ENCODE measurements around the gene GPRIN1.

GPRIN1 gene

GRCh38 chr5:176608142-176608705 is 1.7 kb downstream of the GPRIN1 start:
- TF ChIP-seq YY1 (IDR thresholded peaks at IDR 0.05; ENCODE audit: low read depth) (no peak), EP300 (IDR thresholded peaks at IDR 0.05; ENCODE audit: borderline replicate concordance) (no peak), TAF1 (IDR thresholded peaks at IDR 0.05; ENCODE audit: low read depth) (no peak), REST (IDR thresholded peaks at IDR 0.05; ENCODE audit: low read depth) (no peak), TEAD4 (IDR thresholded peaks at IDR 0.05) (no peak), TCF12 (IDR thresholded peaks at IDR 0.05; ENCODE audit: low read depth) (no peak), MAX (IDR thresholded peaks at IDR 0.05) (no peak)

GRCh38 chr5:176606875-176607274 is 3.1 kb downstream of the GPRIN1 start:
- no peak for TF ChIP-seq CEBPB (IDR thresholded peaks at IDR 0.05)
- TF ChIP-seq NFIC (IDR thresholded peaks at IDR 0.05) = no peak
- TF ChIP-seq USF1 (IDR thresholded peaks at IDR 0.05) = no peak
- no peak for TF ChIP-seq EP300 (IDR thresholded peaks at IDR 0.05; ENCODE audit: borderline replicate concordance)
- TF ChIP-seq MAX (IDR thresholded peaks at IDR 0.05) = no peak
- TF ChIP-seq CREB1 (IDR thresholded peaks at IDR 0.05; ENCODE audit: low read depth) = no peak
- TF ChIP-seq RAD21 (IDR thresholded peaks at IDR 0.05; ENCODE audit: low read depth) = no peak
- no peak for TF ChIP-seq FOXM1 (IDR thresholded peaks at IDR 0.05; ENCODE audit: borderline replicate concordance, low read depth)
- TF ChIP-seq TEAD4 (IDR thresholded peaks at IDR 0.05) = no peak
- TF ChIP-seq TCF12 (IDR thresholded peaks at IDR 0.05; ENCODE audit: low read depth) = no peak
- no peak for TF ChIP-seq TAF1 (IDR thresholded peaks at IDR 0.05; ENCODE audit: low read depth)
- TF ChIP-seq REST (IDR thresholded peaks at IDR 0.05; ENCODE audit: low read depth) = no peak
- TF ChIP-seq ZBTB7A (IDR thresholded peaks at IDR 0.05; ENCODE audit: low read depth) = no peak
- TF ChIP-seq YY1 (IDR thresholded peaks at IDR 0.05; ENCODE audit: low read depth) = no peak
- TF ChIP-seq EGR1 (IDR thresholded peaks at IDR 0.05) = no peak

GRCh38 chr5:176606032-176606431 is 3.9 kb downstream of the GPRIN1 start:
- TF ChIP-seq EGR1 (IDR thresholded peaks at IDR 0.05) (no peak), CEBPB (IDR thresholded peaks at IDR 0.05) (no peak), NFIC (IDR thresholded peaks at IDR 0.05) (no peak), REST (IDR thresholded peaks at IDR 0.05; ENCODE audit: low read depth) (no peak), MAX (IDR thresholded peaks at IDR 0.05) (no peak), TCF12 (IDR thresholded peaks at IDR 0.05; ENCODE audit: low read depth) (no peak), EP300 (IDR thresholded peaks at IDR 0.05; ENCODE audit: borderline replicate concordance) (no peak), RAD21 (IDR thresholded peaks at IDR 0.05; ENCODE audit: low read depth) (no peak), YY1 (IDR thresholded peaks at IDR 0.05; ENCODE audit: low read depth) (no peak), TAF1 (IDR thresholded peaks at IDR 0.05; ENCODE audit: low read depth) (no peak), FOXM1 (IDR thresholded peaks at IDR 0.05; ENCODE audit: borderline replicate concordance, low read depth) (no peak)

- TF ChIP-seq ZBTB7A (IDR thresholded peaks at IDR 0.05; ENCODE audit: low read depth) = no peak
- TF ChIP-seq FOXM1 (IDR thresholded peaks at IDR 0.05; ENCODE audit: borderline replicate concordance, low read depth) = no peak
- no peak for TF ChIP-seq EGR1 (IDR thresholded peaks at IDR 0.05)
- TF ChIP-seq CEBPB (IDR thresholded peaks at IDR 0.05) = no peak
- no peak for TF ChIP-seq TEAD4 (IDR thresholded peaks at IDR 0.05)
- no peak for TF ChIP-seq YY1 (IDR thresholded peaks at IDR 0.05; ENCODE audit: low read depth)
- TF ChIP-seq REST (IDR thresholded peaks at IDR 0.05; ENCODE audit: low read depth) = no peak
- no peak for TF ChIP-seq CREB1 (IDR thresholded peaks at IDR 0.05; ENCODE audit: low read depth)
- no peak for TF ChIP-seq USF1 (IDR thresholded peaks at IDR 0.05)
- no peak for TF ChIP-seq TAF1 (IDR thresholded peaks at IDR 0.05; ENCODE audit: low read depth)
- TF ChIP-seq RAD21 (IDR thresholded peaks at IDR 0.05; ENCODE audit: low read depth) = no peak
- no peak for TF ChIP-seq NFIC (IDR thresholded peaks at IDR 0.05)
- no peak for TF ChIP-seq EP300 (IDR thresholded peaks at IDR 0.05; ENCODE audit: borderline replicate concordance)
- TF ChIP-seq TCF12 (IDR thresholded peaks at IDR 0.05; ENCODE audit: low read depth) = no peak
- no peak for TF ChIP-seq MAX (IDR thresholded peaks at IDR 0.05)
Measured at GRCh38 chr5:176603091-176603490, 6.9 kb downstream of the GPRIN1 start.

All from Ishikawa (cell line).